Amniotic epithelial cell (primary cell): ENCODE data around the gene CAPSL.
"Not testable (repeated sequence)": the region's sequence is repeated elsewhere in the genome, so short reads cannot be mapped to it uniquely, and the experiment has no call there.

ENCODE experiments used
- DNase-seq: peaks from one replicate; pipeline ENCODE4 v3.0.0-alpha.2; 2010; ENCODE audit warnings: low read depth

The CAPSL gene

DNA sequence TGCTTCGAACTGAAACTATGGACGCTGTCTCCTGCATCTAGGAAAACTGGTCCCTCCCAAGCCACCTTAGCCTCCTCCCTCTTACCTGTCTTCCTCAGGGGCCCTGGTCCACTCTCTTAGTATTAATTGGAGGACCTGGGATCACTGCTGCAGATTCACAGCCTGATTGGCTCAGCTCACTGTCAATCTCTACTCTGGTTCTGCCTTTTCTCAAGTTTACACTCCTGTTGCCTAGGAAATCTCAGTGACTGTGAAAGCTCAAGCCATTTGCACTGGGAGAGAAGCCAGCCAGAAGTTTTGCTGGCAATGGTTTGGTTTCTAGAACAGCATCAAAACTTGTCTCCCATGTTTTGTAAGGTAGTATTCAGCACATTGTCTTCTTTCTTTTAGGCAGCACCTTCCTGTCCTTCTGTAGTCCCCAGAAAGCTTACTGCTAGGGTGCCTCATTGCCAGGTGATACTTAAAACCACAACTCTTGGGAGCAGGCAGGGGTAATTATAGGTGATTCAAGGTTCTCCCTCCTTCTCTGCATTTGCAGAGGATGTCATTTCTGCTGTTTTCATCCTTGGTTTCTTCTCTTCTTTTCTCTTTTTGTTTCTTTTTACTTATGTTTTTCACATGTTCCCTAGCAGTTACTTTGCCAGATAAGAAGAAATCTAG is at the start of gene CAPSL:
Gene CAPSL (minus strand): TSS at position 55 of the 660 bp plus-strand sequence. CDS start 17,502 bp downstream, outside the sequence.
- DNase-seq: peak; percentile 84

DNA sequence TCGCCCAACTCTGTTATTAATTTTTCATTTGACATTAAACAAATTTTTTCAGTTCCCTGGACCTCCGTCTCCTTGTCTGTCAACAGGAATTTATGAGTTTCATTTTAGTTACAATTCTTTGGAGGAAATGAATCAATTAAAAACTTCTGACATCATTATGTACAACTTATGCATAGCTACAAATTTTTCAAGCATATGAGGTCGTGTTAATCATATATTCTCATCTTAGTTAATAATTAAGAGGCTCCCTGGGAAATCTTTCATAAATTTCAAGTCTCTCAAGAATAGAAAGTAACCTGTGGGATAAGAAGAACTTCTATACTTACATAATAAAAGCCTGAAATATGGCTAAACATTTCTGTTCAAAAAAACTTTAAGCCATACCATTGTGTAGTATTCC is 49.4 kb upstream of the CAPSL start:
- no peak for DNase-seq

DNA sequence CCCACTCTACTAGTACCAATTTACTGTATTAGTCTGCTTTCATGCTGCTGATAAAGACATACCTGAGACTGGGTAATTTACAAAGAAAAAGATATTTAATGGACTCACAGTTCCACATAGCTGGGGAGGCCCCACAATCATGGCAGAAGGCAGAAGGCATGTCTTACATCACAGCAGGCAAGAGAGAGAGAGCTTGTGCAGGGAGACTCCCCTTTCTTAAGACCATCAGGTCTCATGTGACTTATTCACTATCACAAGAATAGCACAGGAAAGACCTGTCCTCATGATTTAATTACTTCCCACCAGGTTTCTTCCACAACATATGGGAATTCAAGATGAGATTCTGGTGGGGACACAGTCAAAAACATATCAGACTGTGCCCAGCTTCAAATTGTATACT is 41.3 kb upstream of the CAPSL start:
- no peak for DNase-seq

DNA sequence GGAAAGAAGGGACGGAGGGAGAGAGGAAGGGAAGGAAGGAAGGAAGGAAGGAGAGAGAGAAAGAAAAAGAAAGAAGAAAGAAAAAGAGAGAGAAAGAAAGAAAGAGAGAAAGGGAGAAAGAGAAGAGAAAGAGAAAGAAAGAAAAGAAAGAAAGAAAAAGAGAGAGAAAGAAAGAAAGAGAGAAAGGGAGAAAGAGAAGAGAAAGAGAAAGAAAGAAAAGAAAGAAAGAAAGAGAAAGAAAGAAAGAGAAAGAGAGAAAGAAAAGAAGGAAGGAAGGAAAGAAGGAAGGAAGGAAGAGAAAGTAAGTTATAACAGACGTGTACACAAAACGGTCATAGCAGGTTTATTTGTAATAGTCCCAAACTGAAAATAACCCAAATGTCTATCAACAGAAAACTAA is 38.4 kb upstream of the CAPSL start:
- DNase-seq: not testable (repeated sequence)

DNA sequence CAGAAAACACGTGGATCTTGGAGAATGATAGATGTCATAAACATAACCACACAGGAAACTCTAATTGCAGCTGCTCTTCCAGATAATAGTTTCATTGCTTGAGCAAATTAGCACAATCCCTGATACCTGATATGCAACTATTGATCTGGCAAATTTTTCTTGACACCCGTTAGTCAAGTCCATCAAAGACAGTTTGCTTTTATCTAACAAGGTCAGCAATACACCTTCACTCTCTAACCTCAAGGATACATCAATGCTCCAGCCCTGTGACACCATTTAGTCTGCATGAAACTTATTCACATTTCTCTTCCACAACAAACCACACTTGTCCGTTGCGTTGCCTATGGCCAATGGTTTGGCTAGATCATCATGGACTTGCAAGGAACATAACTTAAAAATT is 36.1 kb upstream of the CAPSL start:
- DNase-seq: no peak

DNA sequence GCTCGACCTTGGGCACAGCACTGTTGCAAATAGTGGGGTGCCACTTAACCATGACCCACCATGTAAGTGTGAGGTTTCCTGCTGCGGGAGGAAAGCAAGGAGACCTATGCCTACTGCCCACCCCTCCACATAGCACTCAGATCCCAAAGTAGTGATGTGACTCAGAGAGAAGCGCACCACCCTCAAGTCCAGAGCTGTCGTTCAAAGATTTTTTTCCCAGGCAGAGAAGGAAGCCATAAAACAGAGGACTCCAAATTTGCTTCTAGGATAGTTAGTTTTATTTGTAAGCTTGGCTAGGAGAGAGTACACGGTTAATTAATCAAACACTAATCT is 33.4 kb upstream of the CAPSL start:
- no peak for DNase-seq

DNA sequence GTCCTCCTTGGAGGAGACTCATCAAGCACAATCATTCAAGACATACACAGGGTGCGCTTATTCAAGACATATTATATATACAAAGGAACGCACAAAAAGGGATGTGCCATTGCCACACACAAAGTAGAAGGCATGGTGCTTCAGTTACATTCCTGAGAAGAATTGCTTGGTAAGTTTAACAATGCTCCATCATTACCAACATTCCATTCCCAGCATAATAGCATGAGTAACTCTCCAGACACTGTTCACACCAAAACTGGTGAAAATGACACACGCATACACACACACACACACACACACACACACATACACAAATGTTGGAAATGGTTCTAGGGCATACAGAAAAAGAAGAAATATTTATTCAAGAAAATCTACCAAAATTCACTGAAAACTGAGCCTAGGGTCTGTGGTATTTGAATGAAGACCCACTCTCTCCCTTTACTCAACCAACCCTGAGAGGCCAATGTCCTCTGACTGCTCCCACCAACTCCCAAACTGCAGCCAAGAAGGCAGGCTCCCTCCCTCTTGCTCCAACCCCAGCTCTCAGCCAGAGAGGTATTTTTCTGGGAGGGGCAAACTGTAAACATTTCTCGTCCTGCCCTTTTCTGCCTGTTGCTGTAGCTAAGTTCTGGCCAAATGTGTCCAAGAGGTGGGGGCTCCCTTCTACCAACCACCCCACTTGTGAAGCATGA is 32.9 kb upstream of the CAPSL start:
- peak; percentile 1 for DNase-seq

DNA sequence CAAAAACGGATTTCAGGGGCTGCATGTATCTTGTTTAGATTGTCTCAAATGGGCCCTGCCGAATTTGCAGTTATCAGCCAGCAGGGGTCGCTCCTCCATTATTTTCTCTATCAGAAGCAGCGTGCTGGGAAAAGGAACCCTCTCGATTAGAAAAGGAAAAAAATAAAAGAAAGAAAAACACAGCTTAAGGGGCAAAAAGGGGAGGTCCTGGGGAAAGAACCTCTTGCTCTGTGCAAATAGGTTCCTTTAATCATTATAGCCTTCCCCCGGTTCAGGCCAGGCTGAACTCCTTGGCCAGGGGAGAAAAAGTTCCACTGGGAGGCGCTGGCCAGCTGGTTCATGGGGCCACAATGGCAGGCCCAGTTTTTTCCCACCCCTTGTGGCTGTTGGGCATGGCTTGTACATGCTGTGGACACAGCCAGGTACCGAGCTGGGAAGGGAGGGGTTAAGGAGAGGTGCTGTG is 25.0 kb upstream of the CAPSL start:
- DNase-seq: peak; percentile 3

DNA sequence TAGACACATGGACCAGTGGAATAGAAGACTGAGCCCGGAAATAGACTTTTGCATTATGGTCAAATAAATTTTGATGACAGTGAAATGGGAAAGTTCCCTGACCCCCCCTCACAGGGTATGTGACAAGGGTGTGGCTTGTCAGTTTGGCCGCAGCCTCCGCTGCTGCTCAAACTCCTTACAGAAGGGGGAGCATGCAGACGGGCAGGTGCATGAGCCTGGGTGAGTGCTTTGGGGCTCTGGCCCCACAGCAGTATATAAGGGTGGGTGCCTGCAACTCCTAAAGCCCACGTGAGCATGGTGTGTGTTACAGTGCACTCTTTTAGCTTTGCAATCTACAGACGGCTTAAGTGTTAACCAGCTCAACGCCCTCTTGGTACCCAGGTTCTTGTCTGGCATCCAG is 21.9 kb upstream of the CAPSL start:
- DNase-seq: no peak

DNA sequence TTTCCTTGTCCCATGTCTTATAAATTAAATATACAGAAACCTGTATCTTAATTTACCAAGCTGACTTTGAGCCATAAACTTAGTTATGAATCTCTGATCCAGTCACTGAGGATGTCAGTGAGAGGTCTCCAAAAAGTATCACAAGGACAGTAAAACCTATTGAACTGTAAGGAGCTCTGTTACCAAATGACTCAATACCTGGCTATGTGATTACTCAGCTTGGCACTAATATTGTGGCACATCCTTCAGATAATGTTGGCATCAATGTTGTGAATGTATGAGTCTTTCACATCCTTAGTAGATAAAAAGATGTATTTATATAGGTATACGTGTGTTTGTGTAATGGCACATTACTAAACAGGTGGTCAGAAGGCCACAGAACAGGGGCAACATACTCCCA is 18.0 kb upstream of the CAPSL start:
- no peak for DNase-seq

DNA sequence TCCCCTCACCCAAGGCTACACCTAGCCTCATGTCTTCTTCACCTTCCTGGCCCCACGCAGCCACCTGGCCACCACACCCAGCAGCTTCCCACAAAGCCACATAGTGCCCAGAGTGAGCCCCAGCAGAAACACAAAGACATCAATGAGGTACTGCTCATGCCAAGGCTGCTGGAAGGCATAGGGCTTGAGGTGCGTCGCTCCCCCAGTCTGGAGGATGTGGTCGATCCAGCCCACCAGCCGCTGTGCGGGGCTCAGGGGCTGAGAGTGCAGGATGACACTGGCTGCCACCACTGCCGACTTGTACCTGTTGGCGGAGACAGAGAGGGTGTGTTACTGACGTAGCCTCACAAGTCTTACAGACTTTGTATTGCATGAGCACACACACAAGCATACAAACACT is 15.8 kb upstream of the CAPSL start:
- no peak for DNase-seq

DNA sequence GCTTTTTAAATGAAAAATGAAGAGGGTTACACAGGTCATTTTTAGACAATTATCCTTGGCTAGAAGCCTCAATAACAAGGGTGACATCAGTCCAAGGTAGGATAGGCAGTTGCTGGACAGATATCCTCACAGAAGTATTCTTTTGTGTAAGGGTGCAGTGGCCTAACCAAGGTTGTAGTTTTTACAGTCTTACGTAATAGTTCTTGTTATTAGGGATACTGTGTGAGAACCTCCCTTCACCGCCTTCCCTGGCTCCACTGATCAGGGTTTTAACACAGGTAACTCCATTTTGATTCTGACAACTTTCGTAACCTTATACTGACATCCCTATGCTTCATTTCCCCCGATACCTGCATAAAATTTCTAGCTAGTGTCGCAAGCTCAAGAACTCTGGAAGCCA is 8.7 kb upstream of the CAPSL start:
- no peak for DNase-seq

DNA sequence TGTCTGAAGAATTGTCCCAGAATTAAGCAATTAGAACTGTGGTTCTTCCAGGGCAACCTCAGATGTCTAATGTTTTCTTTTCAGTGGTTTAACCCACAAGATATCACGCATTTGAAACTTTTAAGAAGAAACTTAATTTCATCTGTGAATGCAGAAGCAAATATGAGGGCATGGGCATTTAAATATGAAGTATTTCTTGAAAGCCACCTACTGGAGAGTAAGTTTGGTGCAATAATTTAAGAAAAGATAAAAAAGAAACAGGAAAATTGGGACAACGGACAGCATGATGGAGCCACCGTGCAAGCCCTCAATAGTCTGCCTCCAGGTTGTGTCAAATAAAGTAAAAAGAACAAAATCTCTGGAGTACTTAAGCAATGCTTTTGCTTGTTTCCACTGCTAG is 1.2 kb upstream of the CAPSL start:
- DNase-seq: no peak

DNA sequence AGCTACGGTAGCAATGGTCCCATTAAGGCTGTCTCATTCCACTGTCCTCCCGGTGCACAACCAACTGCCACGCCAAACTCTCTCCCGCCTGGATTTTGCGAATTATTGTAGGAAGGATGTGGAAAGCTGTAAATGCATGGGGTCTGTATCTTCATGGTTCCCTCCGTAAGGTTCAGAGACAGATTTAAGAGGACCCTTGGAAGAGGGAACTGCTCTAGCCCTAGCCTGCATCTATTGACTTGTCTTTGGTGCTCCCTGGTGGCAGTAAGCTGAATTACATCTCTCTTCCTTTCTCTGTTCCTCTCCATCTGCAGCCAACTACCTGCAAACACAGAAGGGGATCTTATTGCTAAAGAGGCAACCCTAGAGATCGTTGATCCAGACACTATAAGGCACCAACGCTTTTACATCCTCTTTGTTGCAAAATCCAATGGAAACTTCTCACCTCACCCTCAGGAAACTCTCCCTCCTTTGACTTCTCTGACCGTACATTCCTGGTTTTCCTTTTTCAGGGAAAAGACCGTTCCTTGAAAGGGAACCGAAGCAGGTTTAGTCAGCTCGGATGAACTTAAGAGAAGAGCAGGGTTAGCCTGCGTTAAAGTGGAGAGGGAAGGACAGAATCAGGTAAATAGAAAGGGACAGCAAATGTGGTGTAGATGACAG is 11.9 kb downstream of the CAPSL start:
- peak; percentile 29 for DNase-seq

DNA sequence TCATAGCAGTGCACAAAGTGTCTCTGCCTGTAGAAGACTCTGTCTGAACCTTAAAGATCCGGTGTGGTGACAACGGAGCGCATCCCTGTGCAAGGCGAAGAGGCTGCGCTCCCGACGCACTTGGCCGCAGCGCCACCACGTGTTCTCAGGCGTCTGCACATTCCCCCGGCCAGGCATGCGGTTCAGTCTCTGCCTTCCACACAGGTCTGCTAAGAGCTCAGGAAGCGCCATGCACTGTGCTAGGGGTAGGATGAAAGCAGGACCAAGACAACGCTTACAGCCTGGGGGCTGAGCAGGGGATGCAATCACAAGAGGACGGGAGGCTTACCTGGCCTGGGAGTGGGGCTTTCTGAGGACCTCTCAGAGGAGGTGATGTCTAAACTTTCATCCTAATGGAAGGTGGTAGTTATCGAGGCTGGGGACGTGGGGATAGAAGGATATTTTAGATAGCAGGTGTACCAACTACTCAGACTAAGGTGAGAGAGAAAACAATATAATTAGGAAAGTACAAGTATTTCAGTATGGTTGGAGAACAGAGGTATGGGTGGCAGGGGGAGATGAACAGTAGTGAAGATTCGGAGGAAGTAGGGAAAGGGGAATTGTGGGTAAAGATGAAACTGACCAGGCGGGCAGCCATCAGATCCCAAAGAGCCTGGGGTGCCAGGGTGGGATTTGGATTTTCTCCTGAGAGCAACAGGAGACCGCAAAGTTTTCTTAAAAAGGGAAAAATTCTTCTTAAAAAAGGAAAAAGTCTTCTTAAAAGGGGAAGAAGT is 13.3 kb downstream of the CAPSL start:
- peak; percentile 52 for DNase-seq

DNA sequence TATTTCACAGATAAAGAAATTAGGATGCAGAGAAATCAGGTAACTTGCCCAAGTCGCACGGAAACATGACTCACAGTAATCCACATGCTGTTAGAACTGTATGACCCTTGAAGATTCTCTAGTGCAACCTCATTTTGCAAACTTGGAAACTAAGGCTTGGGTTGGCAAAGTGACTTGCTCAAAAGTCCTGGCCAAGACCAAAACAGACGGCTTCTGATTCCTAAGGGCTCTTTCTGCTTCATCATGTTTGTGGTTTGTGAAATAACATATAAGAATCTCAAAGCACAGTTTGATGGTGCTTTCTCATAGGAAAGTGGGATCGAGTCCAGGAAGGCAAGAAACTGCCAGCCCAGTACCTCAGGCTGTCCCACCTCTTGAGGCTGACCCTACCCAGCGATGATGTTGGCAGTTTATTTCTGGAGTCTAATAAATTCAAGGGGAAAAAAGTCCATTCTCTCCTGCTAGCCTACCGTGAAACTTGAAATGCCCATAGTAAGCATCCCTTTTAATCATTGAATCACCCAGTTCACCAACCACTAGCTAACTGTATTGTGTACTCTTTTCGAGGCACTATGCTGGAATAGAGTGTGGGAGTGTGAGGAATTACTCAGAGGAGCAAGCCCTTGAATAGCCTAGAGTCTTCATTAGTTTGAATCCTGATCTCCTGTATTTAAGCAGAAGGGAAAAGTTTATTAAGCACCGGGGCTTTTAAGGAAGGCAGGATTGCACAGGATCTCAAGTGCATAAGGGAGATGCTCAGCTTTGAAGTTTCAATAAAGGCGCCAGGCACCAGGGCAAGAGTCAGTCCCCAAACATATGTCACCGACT is 14.1 kb downstream of the CAPSL start:
- peak; percentile 75 for DNase-seq

DNA sequence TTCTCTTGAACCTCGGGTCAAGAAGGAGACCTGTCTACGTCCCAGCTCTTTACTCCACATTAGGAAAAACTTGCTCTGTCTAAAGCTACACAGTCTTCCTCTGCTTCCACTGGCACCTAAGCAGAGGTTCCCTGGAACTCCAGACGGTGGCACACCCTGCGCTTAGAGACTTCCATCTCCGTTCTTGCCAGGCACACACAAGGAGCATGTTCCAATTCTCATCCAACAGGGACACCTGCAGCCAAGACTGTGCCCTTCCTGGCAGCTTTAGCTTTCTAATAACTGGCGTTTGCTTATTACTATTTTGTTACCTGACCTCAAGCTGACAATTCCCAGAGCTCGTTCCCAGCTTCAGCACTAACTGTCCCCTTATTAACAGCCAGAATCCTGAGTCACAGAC is 16.0 kb downstream of the CAPSL start:
- DNase-seq: no peak

DNA sequence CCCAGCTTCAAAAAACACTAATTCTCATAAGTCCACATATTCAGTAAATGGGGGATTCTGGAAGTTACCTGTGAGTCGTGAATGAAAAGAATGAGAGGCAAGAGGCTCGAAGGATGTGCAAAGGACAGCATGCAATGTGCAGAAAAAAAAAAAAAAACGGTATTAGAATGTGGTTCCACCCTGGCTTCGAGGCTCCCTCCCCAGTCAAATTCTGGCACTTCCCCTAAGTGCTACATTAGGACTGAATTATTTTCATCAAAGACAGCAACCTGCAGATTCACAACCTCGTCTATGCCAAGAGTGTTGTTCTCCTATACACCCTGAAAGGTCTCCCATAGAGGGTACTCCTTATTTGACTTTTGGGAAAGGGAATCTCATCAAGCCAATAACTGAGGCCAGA is 16.5 kb downstream of the CAPSL start:
- DNase-seq: no peak

DNA sequence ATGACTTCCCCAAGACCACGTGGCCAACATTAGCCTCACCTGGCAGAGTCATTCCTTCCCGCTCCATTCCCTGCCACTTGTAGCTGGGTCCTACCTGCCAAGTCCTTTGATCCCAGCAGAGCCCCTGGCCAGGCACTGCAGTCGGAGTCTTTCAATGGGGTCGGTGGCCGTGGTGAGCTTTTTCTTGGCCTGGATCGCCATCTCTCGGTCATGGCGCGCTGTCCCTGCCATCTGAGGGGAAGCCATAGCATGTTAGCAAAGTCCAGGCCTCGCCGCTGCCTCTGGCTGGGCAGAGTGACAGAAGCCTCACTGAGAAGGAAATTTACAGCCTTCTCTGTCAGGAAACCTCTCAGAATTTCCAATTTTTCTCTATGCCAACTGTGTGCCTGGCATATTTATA is 17.5 kb downstream of the CAPSL start:
- no peak for DNase-seq

DNA sequence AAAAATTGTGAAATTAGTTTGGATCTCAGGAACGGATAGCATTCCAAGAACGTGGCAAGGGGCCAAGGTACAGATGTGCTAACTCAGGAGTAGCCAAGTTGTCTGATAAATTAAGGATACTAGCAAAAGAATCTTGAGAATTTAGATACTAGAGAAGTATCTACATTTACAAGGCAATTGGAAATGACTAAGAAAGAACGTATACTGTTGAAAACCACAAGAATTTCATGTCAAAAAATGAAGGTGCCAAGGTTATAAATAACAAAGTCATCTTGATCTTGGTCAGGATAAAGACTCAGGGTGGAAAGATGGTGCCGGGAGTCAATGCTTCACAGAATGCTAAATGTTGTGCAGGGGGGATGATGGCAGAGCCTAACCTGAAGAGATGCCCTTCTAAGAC is 19.2 kb downstream of the CAPSL start:
- peak; percentile 95 for DNase-seq

DNA sequence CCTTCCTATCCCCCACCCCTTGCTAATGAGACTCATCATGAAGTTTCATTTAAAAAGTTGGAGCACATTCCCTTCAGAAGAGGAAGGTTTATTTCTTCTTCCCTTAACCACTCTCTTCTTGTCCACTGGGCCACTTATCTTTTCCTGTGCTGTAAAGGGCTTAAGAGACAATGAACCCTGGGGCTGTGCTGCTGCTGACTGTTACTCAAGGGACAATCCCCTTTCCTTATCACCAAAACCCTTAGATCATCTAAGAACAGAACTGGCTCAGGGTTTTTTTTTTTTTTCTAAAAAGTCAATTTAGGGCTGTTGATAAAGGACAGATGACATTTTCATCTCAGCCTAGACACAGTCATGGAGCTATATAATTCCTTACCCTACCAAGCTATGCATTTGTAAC is 29.6 kb downstream of the CAPSL start:
- no peak for DNase-seq

DNA sequence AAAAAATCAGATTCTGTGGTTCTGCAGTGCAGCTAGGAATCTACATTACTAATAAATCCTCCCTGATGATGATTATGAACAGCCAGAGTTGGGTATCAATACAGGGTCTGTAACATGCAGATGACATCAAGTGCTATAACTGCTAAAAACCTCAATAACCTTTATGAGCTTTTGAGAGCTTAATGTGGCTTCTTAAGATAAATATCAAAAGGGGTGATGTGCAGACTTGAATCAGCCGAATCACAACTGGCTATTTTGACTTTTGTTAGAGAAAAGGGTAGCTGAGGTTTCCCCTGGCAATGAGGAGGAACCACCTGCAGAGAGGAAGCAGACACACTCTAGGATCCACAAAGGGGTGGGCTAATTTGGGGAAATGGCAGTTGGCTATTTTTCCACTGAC is 30.2 kb downstream of the CAPSL start:
- no peak for DNase-seq
